ENCODE measurements around the gene COL3A1.

COL3A1 gene

DNA sequence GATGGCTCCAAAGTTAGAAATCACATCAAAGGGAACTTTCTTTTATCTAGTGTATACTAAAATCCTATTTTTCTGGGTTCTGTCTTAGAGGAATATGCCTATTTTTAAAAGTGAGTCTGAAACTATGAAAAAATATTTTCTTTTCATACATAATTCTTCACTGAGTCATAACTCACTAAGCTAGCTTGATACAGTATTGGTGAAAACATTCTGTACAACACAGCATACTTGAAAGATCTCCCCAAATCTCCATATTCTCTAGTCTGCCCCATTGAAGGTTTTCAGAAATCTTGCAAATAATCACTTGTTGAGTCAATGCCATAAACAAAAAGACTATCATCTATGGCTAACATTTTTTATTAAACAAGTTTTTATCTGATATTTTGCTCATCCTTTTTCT, 44.5 kb downstream of the COL3A1 start:
- no peak for DNase-seq

DNA sequence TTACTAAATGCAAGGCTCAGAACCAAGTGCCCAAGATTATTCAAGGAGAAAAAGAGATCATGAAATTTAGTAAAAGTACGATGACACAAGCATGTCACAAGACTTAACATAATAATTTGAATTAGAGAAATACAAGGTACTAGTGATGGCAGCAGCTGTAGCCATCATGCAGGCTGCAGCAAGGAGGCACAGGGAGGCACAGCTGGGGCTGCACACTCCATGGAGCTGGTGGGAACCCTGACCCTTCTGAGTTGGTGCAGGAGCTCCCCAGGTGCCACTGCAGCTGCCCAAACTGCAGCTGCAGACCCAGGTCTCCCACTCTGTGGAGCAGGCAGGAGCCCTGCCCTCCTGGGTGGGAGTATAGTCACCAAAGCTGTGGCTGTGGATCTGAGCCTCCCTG, 46.0 kb downstream of the COL3A1 start:
- DNase-seq = no peak

- DNase-seq = no peak
Measured at GRCh38 chr2:189022053-189022481, 47.9 kb downstream of the COL3A1 start.

GRCh38 chr2:189022492-189022891, 48.3 kb downstream of the COL3A1 start:
- DNase-seq = no peak

GRCh38 chr2:189024901-189025618, 50.9 kb downstream of the COL3A1 start:
- DNase-seq = no peak

DNA sequence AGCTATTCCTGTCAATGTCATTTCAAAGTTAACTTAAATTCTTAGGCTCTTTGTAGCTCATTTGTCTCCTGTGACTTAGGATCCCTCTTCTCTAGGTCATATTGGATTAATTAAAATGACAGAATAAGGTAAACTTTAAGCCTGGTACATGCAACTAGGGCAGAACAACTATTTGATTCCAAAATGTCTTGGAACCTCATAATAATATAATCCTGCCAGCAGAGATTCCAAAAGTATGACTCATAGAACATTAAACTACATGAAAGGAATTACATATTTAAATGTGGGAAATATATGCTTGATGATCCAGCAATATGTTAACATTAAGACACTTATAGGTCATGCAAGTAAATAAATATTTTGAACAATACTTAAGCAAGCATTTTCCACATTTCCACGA, 63.3 kb downstream of the COL3A1 start:
- no peak for DNase-seq

DNA sequence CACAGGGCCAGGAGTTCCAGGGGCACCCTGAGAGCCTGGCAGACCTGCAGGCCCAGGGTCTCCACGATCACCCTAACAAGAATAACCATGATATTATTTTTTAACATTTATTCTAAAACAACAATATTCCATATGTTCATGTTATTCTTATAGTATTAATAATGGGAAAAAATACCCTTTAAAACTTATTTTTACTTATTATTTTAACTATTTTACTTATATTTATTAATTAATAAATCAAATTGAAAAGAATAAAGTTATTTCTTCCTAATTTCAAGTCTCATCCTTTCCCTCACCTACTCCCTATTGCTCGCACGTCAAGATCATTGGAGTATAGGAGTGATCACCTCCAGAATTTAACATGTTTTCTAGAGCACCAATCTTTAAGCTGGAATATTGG, 71.7 kb downstream of the COL3A1 start:
- DNase-seq = no peak

GRCh38 chr2:189046320-189046719, 72.1 kb downstream of the COL3A1 start:
- no peak for DNase-seq

- DNase-seq = no peak
Measured at GRCh38 chr2:189047171-189047888, 73.2 kb downstream of the COL3A1 start.

GRCh38 chr2:189048189-189048588, 74.0 kb downstream of the COL3A1 start:
- DNase-seq = no peak

DNA sequence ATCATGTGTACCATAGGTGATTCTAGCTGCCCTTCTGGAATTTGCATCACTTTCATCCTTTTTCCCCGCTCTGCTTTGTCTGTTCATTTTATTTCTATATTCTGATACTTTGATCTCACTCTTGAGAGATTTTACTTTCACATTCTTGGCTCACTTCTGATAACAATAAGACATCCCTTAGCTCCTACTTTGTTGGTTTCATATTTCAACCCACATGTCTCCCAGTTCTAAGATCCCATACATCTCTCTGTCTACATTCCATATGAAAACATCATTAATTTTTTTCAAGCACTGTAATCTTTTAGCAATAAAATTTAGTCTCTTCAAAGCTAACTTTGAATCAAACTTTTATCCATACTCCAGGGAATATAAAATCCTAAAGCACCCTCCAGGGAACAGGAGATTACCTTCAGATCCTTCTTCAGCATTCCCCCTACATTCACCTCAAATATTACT, 75.6 kb downstream of the COL3A1 start:
- DNase-seq = no peak

- no peak for DNase-seq
Measured at GRCh38 chr2:189050165-189050712, 76.1 kb downstream of the COL3A1 start.

DNA sequence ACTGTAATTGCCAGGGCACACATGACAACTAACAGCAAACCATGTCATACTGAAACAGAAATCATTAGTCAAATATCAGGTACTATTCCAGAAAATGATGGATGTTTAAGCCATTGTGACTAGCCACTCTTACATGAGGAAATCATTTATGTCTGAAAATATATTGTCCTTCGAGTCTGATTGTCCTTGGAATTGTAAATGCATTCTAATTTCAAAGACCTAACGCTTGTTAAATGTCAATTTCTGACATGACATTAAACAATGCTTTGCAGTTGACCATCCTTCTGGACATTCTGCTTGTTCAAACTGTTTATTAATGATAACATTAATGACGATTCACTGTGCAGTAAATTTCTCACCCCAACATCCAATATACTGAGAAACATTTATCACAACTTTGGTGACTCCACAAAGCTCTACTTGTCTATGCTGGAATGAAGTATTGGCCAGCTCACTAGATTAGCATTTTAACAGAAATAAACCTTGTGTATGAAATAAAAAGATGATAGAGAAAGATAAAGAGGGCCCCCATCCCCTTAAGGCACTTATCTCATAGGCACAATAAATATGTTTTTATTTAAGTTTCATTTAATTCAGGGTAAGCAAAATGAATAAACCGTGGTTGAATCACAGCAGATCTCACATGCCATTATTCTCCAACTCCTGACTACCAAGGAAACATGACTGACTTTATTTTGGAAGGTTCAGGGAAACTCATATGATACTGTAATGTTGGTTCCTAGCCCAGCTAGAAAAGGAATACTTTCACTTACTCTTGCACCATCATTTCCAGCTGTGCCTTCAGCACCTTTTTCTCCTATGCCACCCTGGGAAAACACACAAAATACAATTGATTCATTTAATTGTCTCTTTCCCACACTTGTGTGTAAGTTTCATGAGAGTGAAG, 82.3 kb downstream of the COL3A1 start:
- no peak for DNase-seq

DNA sequence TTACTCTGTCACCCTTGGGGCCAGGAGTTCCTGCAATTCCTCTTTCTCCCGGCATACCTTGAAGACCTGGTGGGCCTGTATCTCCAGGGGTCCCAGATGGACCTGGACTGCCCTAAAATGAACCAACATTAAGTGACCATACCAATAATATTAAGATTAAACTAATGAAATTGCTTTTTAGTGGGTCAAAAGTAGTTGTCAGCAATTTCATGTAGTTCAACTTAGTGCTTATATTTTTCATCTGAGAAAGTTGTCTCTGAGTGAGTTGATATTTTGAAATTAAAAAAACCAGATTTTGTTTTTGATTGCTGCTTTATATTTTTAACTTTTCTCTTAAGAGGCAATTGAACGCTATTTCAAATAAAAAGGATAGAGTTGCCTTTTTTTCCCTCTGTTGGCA, 83.1 kb downstream of the COL3A1 start:
- DNase-seq = no peak

DNA sequence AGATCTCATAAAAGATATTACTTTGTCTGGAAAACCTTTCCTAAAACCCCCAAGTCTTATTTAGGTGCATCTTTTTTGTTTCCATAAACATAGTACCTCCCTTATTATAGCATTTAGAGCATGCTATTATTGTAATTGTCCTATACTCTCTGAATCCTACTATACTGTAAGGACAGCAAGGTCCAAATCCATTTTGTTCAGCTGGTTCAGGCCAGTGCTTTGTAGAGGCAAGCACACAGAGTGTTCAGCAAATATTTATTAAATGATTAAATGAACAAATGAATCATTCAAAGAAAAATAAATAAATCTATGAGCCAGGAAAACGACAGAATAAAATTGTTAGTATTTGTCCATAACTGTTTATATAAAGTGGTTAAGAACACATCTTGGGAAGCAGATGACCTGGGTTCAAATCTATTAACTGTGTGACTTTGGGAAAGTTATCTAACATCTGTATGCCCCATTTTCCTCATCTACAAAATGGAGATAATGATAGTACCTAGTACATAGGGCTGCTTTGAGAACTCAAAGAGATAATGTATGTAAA, 86.0 kb downstream of the COL3A1 start:
- no peak for DNase-seq

Measured in activated CD8-positive, alpha-beta memory T cell treated with anti-CD3 and anti-CD28 coated beads, Interleukin-2, amount 50 U/mL, for 48 hours (primary cell).